GM12878 (cell line): ENCODE data around the gene ADGRA3. TPM values are rescaled to one million over a fixed set of nuclear protein-coding genes. Genes with fewer than 3 reads are reported as not detected.

Experiments used
- ATAC-seq: fragments of 200-7000 bp; cut with Tn5 transposase; 3 replicates; pipeline ENCODE4 v1.9.1; 2020; ENCODE audit warnings: mild to moderate bottlenecking, moderate library complexity
- BruUV-seq: library from RNA; stranded (reverse); fragments of 400-500 nt; replicated peaks from 2 replicates; lab custom pipeline; 2021; lab: Mats Ljungman, UMichigan
- CTCF ChIA-PET: fragments of 300-600 bp; sonication (Branson Sonifier 250); formaldehyde crosslinking; extraction: SDS; loops from one replicate; lab custom pipeline; 2021; ENCODE audit warnings: inconsistent platforms; lab: Yijun Ruan, JAX
- POLR2A ChIA-PET: fragments of 350-600 bp; formaldehyde crosslinking; extraction: SDS; loops from one replicate; lab custom pipeline; 2021; ENCODE audit warnings: inconsistent platforms; lab: Charles Lee
- RAD21 ChIA-PET: fragments of 300-600 bp; sonication (Branson Sonifier 250); formaldehyde crosslinking; loops from one replicate; lab custom pipeline; 2023; ENCODE audit warnings: antibody characterized with exemption; ENCODE audit not compliant: unreplicated experiment; lab: Charles Lee
- SMC1A ChIA-PET: fragments of 300-600 bp; sonication (Branson Sonifier 250); formaldehyde crosslinking; loops from one replicate; lab custom pipeline; 2023; ENCODE audit not compliant: unreplicated experiment, uncharacterized antibody; lab: Charles Lee
- DNase-seq: peaks from one replicate; pipeline ENCODE4 v3.0.0-alpha.2; 2011; ENCODE audit warnings: low read depth, low spot score
- FAIRE-seq: peaks from 3 replicates; lab custom pipeline; 2011; peaks lifted over from hg19 to GRCh38; lab: Jason Lieb, UNC
- H2AFZ ChIP-seq: 2 replicates; pipeline ENCODE4 v1.6.0; 2011; ENCODE audit warnings: low read depth, low read length, control low read depth; ENCODE audit not compliant: control insufficient read depth
- H3K27ac ChIP-seq: 2 replicates; pipeline ENCODE4 v1.5.1; 2011; ENCODE audit warnings: control low read depth; ENCODE audit not compliant: control insufficient read depth, insufficient read depth
- H3K27me3 ChIP-seq, 2 experiments: replicated peaks in 1 of 2; 2 replicates each; pipeline versions ENCODE4 v1.6.0 to v1.6.1; 2011; ENCODE audit warnings: low read length in 1 of 2; ENCODE audit not compliant: control insufficient read depth in 2 of 2, insufficient read depth in 2 of 2
- H3K36me3 ChIP-seq, 2 experiments: 2 replicates each; pipeline ENCODE4 v1.5.1; 2011; ENCODE audit warnings: low read length in 1 of 2; ENCODE audit not compliant: control insufficient read depth in 2 of 2, insufficient read depth in 2 of 2
- H3K4me1 ChIP-seq: 2 replicates; pipeline ENCODE4 v1.6.1; 2011; ENCODE audit warnings: mild to moderate bottlenecking, low read length, moderate library complexity, mixed read lengths; ENCODE audit not compliant: control insufficient read depth, insufficient read depth
- H3K4me2 ChIP-seq: 2 replicates; pipeline ENCODE4 v1.6.0; 2011; ENCODE audit warnings: control low read depth; ENCODE audit not compliant: control insufficient read depth, insufficient read depth
- H3K4me3 ChIP-seq: fragments of 200-600 bp; sonication (generic); 2 replicates; pipeline ENCODE4 v1.5.1; 2016
- H3K79me2 ChIP-seq: 2 replicates; pipeline ENCODE4 v1.6.0; 2011; ENCODE audit warnings: low read length; ENCODE audit not compliant: control insufficient read depth, insufficient read depth
- H3K9ac ChIP-seq: 2 replicates; pipeline ENCODE4 v1.8.0; 2011; ENCODE audit warnings: low read length, control low read depth, mixed read lengths; ENCODE audit not compliant: control insufficient read depth, insufficient read depth
- H3K9me3 ChIP-seq: replicated peaks from 3 replicates; pipeline ENCODE4 v1.5.1; 2011; ENCODE audit warnings: mild to moderate bottlenecking, low read length; ENCODE audit not compliant: control insufficient read depth, insufficient read depth
- H4K20me1 ChIP-seq: 2 replicates; pipeline ENCODE4 v1.6.0; 2011; ENCODE audit not compliant: control insufficient read depth, insufficient read depth
- DPF2 ChIP-seq: fragments of 450-650 bp; IDR thresholded peaks from 2 replicates; pipeline ENCODE4 v1.6.1; 2017; ENCODE audit warnings: mild to moderate bottlenecking
- HDAC6 ChIP-seq: fragments of 200-600 bp; sonication (generic); IDR thresholded peaks from one replicate; pipeline ENCODE4 v1.8.0; 2017; ENCODE audit warnings: antibody characterized with exemption; ENCODE audit not compliant: unreplicated experiment
- HDGF ChIP-seq: fragments of 450-650 bp; IDR thresholded peaks from 2 replicates; pipeline ENCODE4 v1.6.1; 2016; ENCODE audit warnings: antibody characterized with exemption
- IRF4 ChIP-seq: IDR thresholded peaks from 2 replicates; pipeline ENCODE4 v1.6.1; 2011; ENCODE audit warnings: low read depth, low read length
- MTA2 ChIP-seq: fragments of 450-650 bp; IDR thresholded peaks from 2 replicates; pipeline ENCODE4 v1.6.1; 2016; ENCODE audit warnings: low read depth, mild to moderate bottlenecking, moderate library complexity
- NR2C2 ChIP-seq: IDR thresholded peaks from 2 replicates; pipeline ENCODE4 v1.6.1; 2011; ENCODE audit warnings: borderline replicate concordance, low read depth; ENCODE audit not compliant: control insufficient read depth, insufficient read length
- NR2F1 ChIP-seq: fragments of 450-650 bp; conservative IDR thresholded peaks from 2 replicates; pipeline ENCODE4 v1.6.1; 2017; ENCODE audit warnings: mild to moderate bottlenecking
- POLR2A ChIP-seq: IDR thresholded peaks from 2 replicates; pipeline ENCODE4 v1.6.1; 2011; ENCODE audit warnings: low read depth, mild to moderate bottlenecking, low read length
- POU2F2 ChIP-seq: IDR thresholded peaks from 3 replicates; pipeline ENCODE4 v1.6.1; 2011; ENCODE audit warnings: low read depth, mild to moderate bottlenecking, low read length, borderline replicate concordance
- SKIL ChIP-seq: fragments of 450-650 bp; IDR thresholded peaks from 2 replicates; pipeline ENCODE4 v1.6.1; 2017; ENCODE audit warnings: mild to moderate bottlenecking, low read depth, inconsistent platforms; ENCODE audit not compliant: poor library complexity, severe bottlenecking
- SPI1 ChIP-seq: IDR thresholded peaks from 2 replicates; pipeline ENCODE4 v1.6.1; 2011; ENCODE audit warnings: low read depth, mild to moderate bottlenecking, low read length, moderate library complexity, borderline replicate concordance; ENCODE audit not compliant: insufficient read depth
- ZBTB11 ChIP-seq: fragments of 450-650 bp; formaldehyde crosslinking; IDR thresholded peaks from 2 replicates; pipeline ENCODE4 v1.5.0; 2022; ENCODE audit warnings: mild to moderate bottlenecking, missing genetic modification characterization
- ZBTB40 ChIP-seq: fragments of 450-650 bp; IDR thresholded peaks from 2 replicates; pipeline ENCODE4 v1.6.1; 2016; ENCODE audit warnings: mild to moderate bottlenecking, moderate library complexity, borderline replicate concordance
- ZNF207 ChIP-seq: fragments of 450-650 bp; IDR thresholded peaks from 2 replicates; pipeline ENCODE4 v1.6.1; 2014; ENCODE audit warnings: antibody characterized with exemption, mild to moderate bottlenecking, borderline replicate concordance
- WGBS: methylation state at CpG from one replicate; pipeline ENCODE4 v1.1.6; 2016; ENCODE audit warnings: low lambda C conversion rate; ENCODE audit not compliant: insufficient replicate concordance, insufficient coverage; ENCODE audit errors: missing lambda C conversion rate; 5-methylcytosine and 5-hydroxymethylcytosine counted together
- in situ Hi-C: fragments of 300-500 bp; cut with MboI; formaldehyde crosslinking; loops from 9 replicates; pipeline ENCODE4 v1.14.3; 2018; ENCODE audit warnings: mixed read lengths
- intact Hi-C: fragments of 100-400 bp; cut with micrococcal nuclease; formaldehyde crosslinking; loops from one replicate; pipeline ENCODE4 v1.14.2; 2022; ENCODE audit not compliant: unreplicated experiment
- polyA plus RNA-seq, 11 experiments: library from polyadenylated mRNA; depleted of rRNA in 4 of 11; unstranded in 6 of 11; stranded (reverse) in 5 of 11; fragments of >200 nt; fragmentation: Nextera tagmentation in 4 of 11; fragmentation: Illumina TruSeq in 1 of 11; extraction: Ambion mirVana in 4 of 11; extraction: Trizol in 1 of 11; gene quantifications; 1 replicate in 1 of 11; 2 replicates in 10 of 11; pipeline versions ENCODE4 v1.2.1 to v1.2.3, GENCODE V29; 2011 to 2016; ENCODE audit warnings: inconsistent platforms in 2 of 11, missing spikeins in 2 of 11, low read depth in 1 of 11
- total RNA-seq, 4 experiments: library from RNA; depleted of rRNA in 3 of 4; stranded (reverse); fragments of >200 nt in 3 of 4; fragmentation: Illumina TruSeq in 1 of 4; extraction: Trizol in 1 of 4; gene quantifications; 2 replicates each; pipeline versions ENCODE4 v1.2.1 to v1.2.3, GENCODE V29; 2013 to 2021

The ADGRA3 gene
- total and polyA plus RNA-seq, 10 of the 15 experiments (the other 5 are each of a cell fraction or from before 2014, with no cell fraction given) = 0.24 to 66.2 (median 2.5) TPM

- in situ Hi-C loops = loop anchor here (5.0 kb wide), 1 partner anchor 598 kb away; no protein-coding TSS in a partner anchor
- TF ChIP-seq IRF4 (no peak), POU2F2 (no peak), HDGF (no peak), ZBTB11 (no peak), SKIL (no peak), MTA2 (no peak), ZBTB40 (no peak), HDAC6 (no peak), NR2F1 (no peak), ZNF207 (no peak), NR2C2 (no peak), SPI1 (no peak), POLR2A (no peak), DPF2 (no peak)
These were observed 130.3 kb downstream of the ADGRA3 start for GRCh38 chr4:22385611-22386011.

More at GRCh38 chr4:22385611-22386011, 130.3 kb downstream of the ADGRA3 start:
- no peaks in the 10 kb centered on the region for H3K79me2 ChIP-seq
- BruUV-seq = no TSS peak
- no peak overlapping the region for H3K9ac ChIP-seq
- H2AFZ ChIP-seq = no peak overlapping the region
- ChIA-PET SMC1A (interaction anchor here (1.3 kb wide), 1 partner anchor 597 kb away, joined by 4 read pairs; no protein-coding TSS in a partner anchor), POLR2A (no interaction called here), CTCF (interaction anchor here (1.3 to 7.7 kb wide), 2 partner anchors 25 to 596 kb away, joined by 6 to 139 read pairs; no protein-coding TSS in a partner anchor), RAD21 (interaction anchor here (0.6 to 1.7 kb wide), 2 partner anchors 28 to 596 kb away, joined by 3 to 4 read pairs; no protein-coding TSS in a partner anchor)
- DNase-seq (no peak), FAIRE-seq (no peak), ATAC-seq (no peak)
- H3K27ac ChIP-seq = no peak overlapping the region
- WGBS = 30% methylated on average over 7 of the region's 7 CpGs
- H3K4me1 ChIP-seq = no peaks in the 10 kb centered on the region
- H3K27me3 ChIP-seq = no peaks in the 10 kb centered on the region
- no peak overlapping the region for H3K4me3 ChIP-seq
- H4K20me1 ChIP-seq = no peaks in the 10 kb centered on the region
- H3K9me3 ChIP-seq = no peaks in the 10 kb centered on the region
- intact Hi-C loops = no loop called here
- no peak overlapping the region for H3K4me2 ChIP-seq
- no peaks in the 10 kb centered on the region for H3K36me3 ChIP-seq
